SU-DHL-6 (cell line): ENCODE data around the gene WDR88.

Experiments used
- EZH2phosphoT487 ChIP-seq: fragments of 200-600 bp; sonication (generic), shearing (Covaris generic); conservative IDR thresholded peaks from 2 replicates; pipeline ENCODE4 v1.6.1; 2018; ENCODE audit warnings: mild to moderate bottlenecking, antibody characterized with exemption, low read length, moderate library complexity, mixed read lengths
- TF ChIP-seq, protein P1 (sequence below): fragments of 200-600 bp; sonication (generic); IDR thresholded peaks from one replicate; pipeline ENCODE4 v1.5.1; 2017; ENCODE audit warnings: antibody characterized with exemption, mild to moderate bottlenecking, low read length, moderate library complexity; ENCODE audit not compliant: insufficient read depth, poor library complexity, severe bottlenecking

DNA sequence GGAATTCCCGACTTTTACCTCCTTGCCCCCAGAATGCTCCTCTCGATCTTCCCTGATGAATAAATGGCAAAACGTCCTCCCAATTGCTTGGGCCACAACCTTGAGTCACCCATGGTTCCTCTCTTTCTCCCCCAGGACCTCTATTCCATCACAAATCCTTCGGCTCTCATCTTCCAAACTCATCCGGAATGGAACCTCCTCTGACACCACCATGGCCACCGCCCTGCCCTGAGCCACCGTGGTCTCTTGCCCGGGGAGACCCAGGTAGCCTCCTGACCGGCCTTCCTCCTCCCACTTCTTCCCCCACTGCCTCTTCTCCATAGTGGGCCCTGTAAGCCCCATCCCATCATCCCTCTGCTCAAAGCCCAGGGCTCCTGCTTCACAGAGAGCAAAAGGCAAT is 88.8 kb downstream of the WDR88 start:
- TF ChIP-seq, protein P1, sequence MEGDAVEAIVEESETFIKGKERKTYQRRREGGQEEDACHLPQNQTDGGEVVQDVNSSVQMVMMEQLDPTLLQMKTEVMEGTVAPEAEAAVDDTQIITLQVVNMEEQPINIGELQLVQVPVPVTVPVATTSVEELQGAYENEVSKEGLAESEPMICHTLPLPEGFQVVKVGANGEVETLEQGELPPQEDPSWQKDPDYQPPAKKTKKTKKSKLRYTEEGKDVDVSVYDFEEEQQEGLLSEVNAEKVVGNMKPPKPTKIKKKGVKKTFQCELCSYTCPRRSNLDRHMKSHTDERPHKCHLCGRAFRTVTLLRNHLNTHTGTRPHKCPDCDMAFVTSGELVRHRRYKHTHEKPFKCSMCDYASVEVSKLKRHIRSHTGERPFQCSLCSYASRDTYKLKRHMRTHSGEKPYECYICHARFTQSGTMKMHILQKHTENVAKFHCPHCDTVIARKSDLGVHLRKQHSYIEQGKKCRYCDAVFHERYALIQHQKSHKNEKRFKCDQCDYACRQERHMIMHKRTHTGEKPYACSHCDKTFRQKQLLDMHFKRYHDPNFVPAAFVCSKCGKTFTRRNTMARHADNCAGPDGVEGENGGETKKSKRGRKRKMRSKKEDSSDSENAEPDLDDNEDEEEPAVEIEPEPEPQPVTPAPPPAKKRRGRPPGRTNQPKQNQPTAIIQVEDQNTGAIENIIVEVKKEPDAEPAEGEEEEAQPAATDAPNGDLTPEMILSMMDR = no peak
- no peak for TF ChIP-seq EZH2phosphoT487
